ENCODE results near the gene ZNF662.

GRCh38 chr3:42877881-42878280, 28.1 kb upstream of the ZNF662 start:
- TF ChIP-seq ZNF384 (IDR thresholded peaks at IDR 0.05; ENCODE audit: low read depth, low read length) (no peak), HDAC2 (IDR thresholded peaks at IDR 0.05) (no peak), CBX2 (IDR thresholded peaks at IDR 0.05; ENCODE audit: insufficient read depth, low read length, poor library complexity, severe bottlenecking) (no peak)

Data from K562 (cell line).